ENCODE measurements around the gene BRD7.

Gene BRD7

GRCh38 chr16:50282010-50282538, 86.7 kb downstream of the BRD7 start:
- H3K4me3 ChIP-seq (ENCODE audit: low read length): peak overlapping the region; percentile 19; the same call in 1 of the 2 replicates
- no peak for TF ChIP-seq ZNF274 (IDR thresholded peaks at IDR 0.05; ENCODE audit: low read depth, low read length)

- TF ChIP-seq ZNF274 (IDR thresholded peaks at IDR 0.05; ENCODE audit: low read depth, low read length): no peak
- H3K4me3 ChIP-seq (ENCODE audit: low read length): peak overlapping the region; percentile 19; the same call in 1 of the 2 replicates
Measured at GRCh38 chr16:50281391-50282009, 87.3 kb downstream of the BRD7 start.

DNA sequence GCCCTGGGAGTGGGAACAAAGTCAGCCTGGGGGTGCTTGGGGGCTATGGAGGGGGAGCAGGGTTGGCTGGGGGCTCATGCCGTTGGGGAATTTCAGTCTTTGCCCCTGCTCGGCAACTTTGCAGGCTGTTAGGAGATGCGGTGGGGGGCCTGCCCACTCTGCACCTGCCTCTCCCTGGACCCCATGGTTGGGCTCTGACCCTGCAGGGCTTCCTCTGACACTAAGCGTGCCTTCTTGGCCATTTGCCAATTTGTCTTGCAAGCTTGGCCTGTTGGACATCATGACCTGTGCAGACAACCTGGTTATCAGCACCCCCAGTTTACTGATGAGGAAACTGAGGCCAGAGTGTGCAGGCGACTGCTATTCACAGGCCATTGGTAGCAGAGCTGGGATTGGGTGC, 87.9 kb downstream of the BRD7 start:
- TF ChIP-seq ZNF274 (IDR thresholded peaks at IDR 0.05; ENCODE audit: low read depth, low read length): no peak
- H3K4me3 ChIP-seq (ENCODE audit: low read length): no peak overlapping the region

- H3K4me3 ChIP-seq (ENCODE audit: low read length): no peak overlapping the region
- TF ChIP-seq ZNF274 (IDR thresholded peaks at IDR 0.05; ENCODE audit: low read depth, low read length): no peak
Measured at GRCh38 chr16:50279504-50279865, 89.3 kb downstream of the BRD7 start.

GRCh38 chr16:50278251-50278650, 90.5 kb downstream of the BRD7 start:
- no peak for TF ChIP-seq ZNF274 (IDR thresholded peaks at IDR 0.05; ENCODE audit: low read depth, low read length)
- H3K4me3 ChIP-seq (ENCODE audit: low read length): no peak overlapping the region

- H3K4me3 ChIP-seq (ENCODE audit: low read length): no peak overlapping the region
- no peak for TF ChIP-seq ZNF274 (IDR thresholded peaks at IDR 0.05; ENCODE audit: low read depth, low read length)
Measured at GRCh38 chr16:50276801-50277555, 91.8 kb downstream of the BRD7 start.

- H3K4me3 ChIP-seq (ENCODE audit: low read length): no peak overlapping the region
- no peak for TF ChIP-seq ZNF274 (IDR thresholded peaks at IDR 0.05; ENCODE audit: low read depth, low read length)
Measured at GRCh38 chr16:50276326-50276640, 92.5 kb downstream of the BRD7 start.

GRCh38 chr16:50275428-50276325, 93.1 kb downstream of the BRD7 start:
- no peak for TF ChIP-seq ZNF274 (IDR thresholded peaks at IDR 0.05; ENCODE audit: low read depth, low read length)
- H3K4me3 ChIP-seq (ENCODE audit: low read length): peak overlapping the region; percentile 71; the same call in 1 of the 2 replicates

DNA sequence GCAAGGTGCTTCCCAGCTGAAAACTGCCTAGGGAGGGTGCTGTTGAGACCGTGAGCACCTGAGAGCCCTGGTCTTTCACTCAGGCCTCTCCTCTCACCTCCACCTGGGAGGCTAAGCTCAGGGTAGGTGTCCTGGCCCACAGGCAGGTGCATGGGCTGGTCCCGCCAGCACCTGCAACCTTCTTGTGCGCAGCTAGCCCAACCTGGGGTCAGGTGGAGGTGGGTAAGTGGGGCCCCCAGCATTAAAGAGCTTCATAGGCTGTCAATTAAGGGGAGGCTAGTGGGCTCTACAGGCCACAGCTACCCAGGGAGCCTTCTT, 93.7 kb downstream of the BRD7 start:
- peak overlapping the region; percentile 71 for H3K4me3 ChIP-seq (ENCODE audit: low read length)
- TF ChIP-seq ZNF274 (IDR thresholded peaks at IDR 0.05; ENCODE audit: low read depth, low read length): no peak

DNA sequence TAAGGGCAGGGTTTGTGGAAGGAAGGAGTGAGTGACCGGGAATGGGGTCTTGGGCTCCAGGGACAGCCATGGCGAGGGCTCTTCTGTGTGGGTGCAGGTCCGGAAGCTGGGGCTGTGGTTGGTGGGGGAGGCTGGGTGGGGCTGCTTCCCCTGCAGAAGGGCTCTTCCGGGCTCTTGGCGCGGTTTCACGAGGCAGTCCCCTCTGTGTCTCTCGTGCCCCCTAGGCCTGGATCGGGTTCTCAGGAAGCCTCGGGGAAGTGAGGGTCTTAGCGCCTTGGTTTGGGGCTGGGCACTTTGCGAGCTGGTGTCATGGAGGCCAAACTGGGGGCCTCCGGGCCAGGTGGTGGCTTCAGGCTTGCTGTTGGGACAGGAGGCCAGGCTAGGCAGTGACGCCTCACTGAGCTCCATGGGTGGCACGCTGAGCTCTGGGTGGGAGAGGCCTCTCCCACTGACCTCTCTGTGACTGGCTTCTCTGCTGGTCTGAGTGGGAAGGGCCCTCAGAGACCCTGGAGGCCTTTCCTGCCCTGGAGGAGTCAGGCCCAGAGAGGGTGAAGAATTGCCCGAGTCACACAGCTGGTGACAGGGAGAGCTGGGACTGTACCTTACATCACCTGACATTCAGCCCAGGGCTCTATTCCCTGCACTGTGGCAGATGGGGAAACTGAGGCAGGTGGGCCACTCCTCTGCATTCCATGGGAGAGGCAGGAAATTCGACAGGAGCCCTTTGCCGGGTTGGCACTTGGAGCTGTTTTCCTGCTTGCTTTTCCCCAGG, 94.3 kb downstream of the BRD7 start:
- no peak for TF ChIP-seq ZNF274 (IDR thresholded peaks at IDR 0.05; ENCODE audit: low read depth, low read length)
- H3K4me3 ChIP-seq (ENCODE audit: low read length): peak overlapping the region; percentile 71

- peak overlapping the region; percentile 50; the same call in 1 of the 2 replicates for H3K4me3 ChIP-seq (ENCODE audit: low read length)
- TF ChIP-seq ZNF274 (IDR thresholded peaks at IDR 0.05; ENCODE audit: low read depth, low read length): no peak
Measured at GRCh38 chr16:50273888-50274325, 94.9 kb downstream of the BRD7 start.

DNA sequence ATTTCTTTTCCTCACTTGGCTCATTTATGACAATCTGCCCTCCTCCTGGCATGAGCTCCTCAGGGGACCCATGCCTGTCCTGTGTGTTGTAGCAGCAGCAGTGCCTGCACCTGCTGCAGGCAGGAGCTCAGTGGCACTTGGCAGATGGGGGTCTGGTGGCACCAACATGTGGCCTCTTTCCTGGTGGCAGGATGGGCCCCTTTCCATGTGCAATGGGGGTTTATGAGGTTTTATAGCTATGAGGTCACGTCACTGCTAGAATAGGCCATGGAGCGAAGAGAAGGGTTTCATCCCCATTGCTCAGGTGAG, 95.5 kb downstream of the BRD7 start:
- TF ChIP-seq ZNF274 (IDR thresholded peaks at IDR 0.05; ENCODE audit: low read depth, low read length): no peak
- H3K4me3 ChIP-seq (ENCODE audit: low read length): no peak overlapping the region

DNA sequence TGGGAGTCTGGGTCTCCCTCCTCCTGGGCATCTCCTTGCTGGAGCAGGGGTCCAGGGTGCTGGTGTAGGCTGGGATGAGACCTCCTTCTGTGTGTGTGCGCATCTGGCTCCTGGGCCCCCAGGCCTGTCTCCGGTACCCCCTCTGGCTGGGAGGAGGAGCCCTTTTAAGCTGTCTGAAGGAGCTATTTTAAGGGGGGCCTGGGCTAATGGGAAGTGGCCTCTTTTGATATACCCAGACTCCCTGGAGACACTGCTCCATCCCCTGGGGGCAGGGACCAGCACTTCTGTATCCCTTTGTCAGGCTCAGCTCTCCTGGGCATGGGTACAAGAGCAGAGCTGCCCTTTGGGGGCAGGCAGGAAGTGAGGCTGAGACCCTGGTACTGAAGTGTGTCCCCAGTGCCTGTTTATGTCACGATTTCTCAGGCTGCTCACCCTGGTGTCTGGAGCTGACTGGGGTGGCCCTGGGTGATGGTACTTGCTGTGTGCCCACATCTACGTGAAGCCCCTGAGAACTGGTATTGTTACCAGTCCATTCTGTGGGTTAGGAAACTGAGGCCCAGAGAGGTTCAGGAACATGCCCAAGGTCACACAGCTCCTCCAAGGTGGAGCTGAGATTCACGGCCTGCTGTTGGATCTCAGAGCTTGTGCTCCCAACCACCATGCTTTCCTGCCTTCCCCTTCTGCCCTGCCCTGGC, 96.0 kb downstream of the BRD7 start:
- no peak overlapping the region for H3K4me3 ChIP-seq (ENCODE audit: low read length)
- TF ChIP-seq ZNF274 (IDR thresholded peaks at IDR 0.05; ENCODE audit: low read depth, low read length): no peak
